HepG2 (cell line): ENCODE data around the gene DOCK10. TPM values are rescaled to one million over a fixed set of nuclear protein-coding genes. Genes with fewer than 3 reads are reported as not detected.

Experiments
- ATAC-seq: fragments of 200-7000 bp; cut with Tn5 transposase; 3 replicates; pipeline ENCODE4 v1.9.1; 2020; ENCODE audit warnings: mild to moderate bottlenecking, moderate library complexity
- BruUV-seq: library from RNA; stranded (reverse); fragments of 400-500 nt; replicated peaks from 2 replicates; lab custom pipeline; 2021; lab: Mats Ljungman, UMichigan
- CTCF ChIA-PET: fragments of 300-600 bp; formaldehyde crosslinking; extraction: SDS; loops from one replicate; lab custom pipeline; 2021; ENCODE audit warnings: low total read pairs, inconsistent platforms, low intra/inter-chr PET ratio; lab: Yijun Ruan, JAX
- POLR2A ChIA-PET: fragments of 350-600 bp; sonication (Branson Sonifier 250); formaldehyde crosslinking; loops from one replicate; lab custom pipeline; 2020; ENCODE audit warnings: antibody characterized with exemption, inconsistent platforms; lab: Yijun Ruan, JAX
- DNase-seq: peaks from one replicate; pipeline ENCODE4 v3.0.0-alpha.2; 2015; ENCODE audit warnings: low spot score
- FAIRE-seq: peaks from 3 replicates; lab custom pipeline; 2011; peaks lifted over from hg19 to GRCh38; lab: Jason Lieb, UNC
- H2AFZ ChIP-seq: one replicate; pipeline ENCODE4 v1.6.1; 2011; ENCODE audit warnings: low read length, inconsistent platforms
- H3K27ac ChIP-seq: fragments of 300-600 bp; 3 replicates; pipeline ENCODE4 v1.8.0; 2011; ENCODE audit warnings: mixed run types, mild to moderate bottlenecking, mixed read lengths, low read length, inconsistent platforms; ENCODE audit not compliant: insufficient read depth; ENCODE audit errors: extremely low read length
- H3K27me3 ChIP-seq, 2 experiments: fragments of 200-600 bp in 1 of 2; 2 replicates in 1 of 2; 3 replicates in 1 of 2; pipeline versions ENCODE4 v1.6.0 to v1.8.0; 2011; ENCODE audit warnings: low read length in 2 of 2, mild to moderate bottlenecking in 2 of 2, moderate library complexity in 2 of 2, inconsistent platforms in 1 of 2; ENCODE audit not compliant: insufficient read depth in 2 of 2, control insufficient read depth in 1 of 2
- H3K36me3 ChIP-seq, 2 experiments: fragments of 200-600 bp in 1 of 2; replicated peaks in 1 of 2; 2 replicates in 1 of 2; 3 replicates in 1 of 2; pipeline versions ENCODE4 v1.5.1 to v1.8.0; 2011; ENCODE audit warnings: low read length in 2 of 2, inconsistent platforms in 1 of 2; ENCODE audit not compliant: insufficient read depth in 2 of 2, control insufficient read depth in 1 of 2
- H3K4me1 ChIP-seq: 2 replicates; pipeline ENCODE4 v1.5.1; 2012; ENCODE audit warnings: low read length, inconsistent platforms; ENCODE audit not compliant: insufficient read depth
- H3K4me2 ChIP-seq: 2 replicates; pipeline ENCODE4 v1.6.0; 2011; ENCODE audit warnings: low read depth, low read length, inconsistent platforms
- H3K4me3 ChIP-seq, 3 experiments: fragments of 200-600 bp in 1 of 3; sonication (generic), shearing (Covaris generic) in 1 of 3; replicated peaks in 1 of 3; 2 replicates each; pipeline ENCODE4 v1.5.1; 2011 to 2016; ENCODE audit warnings: low read length in 3 of 3, inconsistent platforms in 2 of 3, low read depth in 2 of 3, mild to moderate bottlenecking in 2 of 3, control low read depth in 1 of 3, mixed read lengths in 1 of 3; ENCODE audit not compliant: insufficient read depth in 1 of 3
- H3K79me2 ChIP-seq: one replicate; pipeline ENCODE4 v1.6.1; 2011; ENCODE audit warnings: low read length, inconsistent platforms; ENCODE audit not compliant: insufficient read depth
- H3K9ac ChIP-seq: 2 replicates; pipeline ENCODE4 v1.6.0; 2011; ENCODE audit warnings: mild to moderate bottlenecking, low read depth, low read length, inconsistent platforms; ENCODE audit not compliant: insufficient read depth
- H3K9me3 ChIP-seq: 2 replicates; pipeline ENCODE4 v1.5.1; 2012; ENCODE audit warnings: mild to moderate bottlenecking, low read length
- H4K20me1 ChIP-seq: 2 replicates; pipeline ENCODE4 v1.6.0; 2011; ENCODE audit warnings: inconsistent platforms, mild to moderate bottlenecking, low read length, moderate library complexity; ENCODE audit not compliant: insufficient read depth
- DPF2 ChIP-seq: sonication (generic); formaldehyde crosslinking; IDR thresholded peaks from 2 replicates; pipeline ENCODE4 v1.4.0; 2020; ENCODE audit warnings: mild to moderate bottlenecking, low read depth, missing genetic modification reagents, borderline replicate concordance
- JDP2 ChIP-seq: sonication (generic); formaldehyde crosslinking; IDR thresholded peaks from 2 replicates; pipeline ENCODE4 v1.8.1; 2022; ENCODE audit warnings: missing genetic modification reagents, borderline replicate concordance
- NPAS2 ChIP-seq: sonication (generic); formaldehyde crosslinking; IDR thresholded peaks from 2 replicates; pipeline ENCODE4 v1.8.0; 2022; ENCODE audit warnings: mild to moderate bottlenecking, missing genetic modification reagents, borderline replicate concordance
- NR3C1 ChIP-seq: sonication (generic); formaldehyde crosslinking; IDR thresholded peaks from 2 replicates; pipeline ENCODE4 v1.4.0; 2020; ENCODE audit warnings: missing genetic modification reagents
- SP140L ChIP-seq: sonication (generic); formaldehyde crosslinking; IDR thresholded peaks from 2 replicates; pipeline ENCODE4 v1.4.0; 2020; ENCODE audit warnings: missing genetic modification reagents, borderline replicate concordance
- ZFP62 ChIP-seq: sonication (generic); formaldehyde crosslinking; IDR thresholded peaks from 2 replicates; pipeline ENCODE4 v1.4.0; 2020; ENCODE audit warnings: missing genetic modification reagents
- ZNF180 ChIP-seq: sonication (generic); formaldehyde crosslinking; IDR thresholded peaks from 2 replicates; pipeline ENCODE4 v1.4.0; 2020; ENCODE audit warnings: low read depth, missing genetic modification reagents, borderline replicate concordance
- ZNF274 ChIP-seq: sonication (generic); formaldehyde crosslinking; IDR thresholded peaks from 2 replicates; pipeline ENCODE4 v1.5.1; 2020; ENCODE audit warnings: mild to moderate bottlenecking, missing genetic modification reagents
- ZNF350 ChIP-seq: sonication (generic); formaldehyde crosslinking; IDR thresholded peaks from 2 replicates; pipeline ENCODE4 v1.4.0; 2020; ENCODE audit warnings: mild to moderate bottlenecking, low read depth, missing genetic modification reagents, borderline replicate concordance
- ZNF577 ChIP-seq: sonication (generic); formaldehyde crosslinking; IDR thresholded peaks from 2 replicates; pipeline ENCODE4 v1.4.0; 2020; ENCODE audit warnings: mild to moderate bottlenecking, low read depth, missing genetic modification reagents, borderline replicate concordance
- ZSCAN5A ChIP-seq: sonication (generic); formaldehyde crosslinking; IDR thresholded peaks from 2 replicates; pipeline ENCODE4 v1.8.0; 2022; ENCODE audit warnings: mild to moderate bottlenecking, missing genetic modification reagents, borderline replicate concordance
- WGBS: methylation state at CpG from one replicate; pipeline ENCODE4 v1.1.6; 2017; ENCODE audit warnings: low lambda C conversion rate; 5-methylcytosine and 5-hydroxymethylcytosine counted together
- in situ Hi-C: cut with HindIII; loops from 2 replicates; pipeline ENCODE4 v1.10.0; 2017; ENCODE audit warnings: low pct_unique_long_range_greater_than_20kb; ENCODE audit not compliant: extremely low pct_ligation_motif_present
- intact Hi-C: fragments of 100-400 bp; cut with micrococcal nuclease; formaldehyde crosslinking; loops from one replicate; pipeline ENCODE4 v1.10.0; 2022; ENCODE audit not compliant: unreplicated experiment
- polyA plus RNA-seq, 8 experiments: library from polyadenylated mRNA; depleted of rRNA in 3 of 8; stranded (reverse) in 7 of 8; unstranded in 1 of 8; fragments of >200 nt; fragmentation: Illumina TruSeq in 4 of 8; extraction: Trizol in 4 of 8; gene quantifications; 2 replicates each; pipeline versions ENCODE4 v1.2.1 to v1.2.3, GENCODE V29; 2011 to 2016; ENCODE audit warnings: low read depth in 4 of 8, missing spikeins in 1 of 8, mixed read lengths in 1 of 8; ENCODE audit not compliant: insufficient read depth in 1 of 8
- total RNA-seq, 5 experiments: library from RNA; depleted of rRNA; stranded (reverse); fragments of >200 nt; fragmentation: Illumina TruSeq; extraction: Trizol; gene quantifications; 2 replicates each; pipeline ENCODE4 v1.2.3, GENCODE V29; 2016; ENCODE audit warnings: low read depth in 1 of 5

The DOCK10 gene
- total and polyA plus RNA-seq, 2 of the 13 experiments (the other 11 are each of a cell fraction or from before 2014, with no cell fraction given): not detected

GRCh38 chr2:224901121-224901676, 141.1 kb downstream of the DOCK10 start:
- H3K4me2 ChIP-seq: no peak overlapping the region
- H3K4me3 ChIP-seq: no peak overlapping the region
- no peak overlapping the region for H2AFZ ChIP-seq
- intact Hi-C loops (no loop called here), in situ Hi-C loops (no loop called here)
- CTCF ChIA-PET: no interaction called here
- H3K9ac ChIP-seq: no peak overlapping the region
- WGBS: under 1% methylated on average over 4 of the region's 4 CpGs
- no peak overlapping the region for H3K27ac ChIP-seq
- no TSS peak for BruUV-seq
- ATAC-seq (no peak), FAIRE-seq (no peak), DNase-seq (no peak)
- no peaks in the 10 kb centered on the region for H3K27me3 ChIP-seq
- H3K9me3 ChIP-seq: no peaks in the 10 kb centered on the region
- POLR2A ChIA-PET: no interaction called here
- H4K20me1 ChIP-seq: no peaks in the 10 kb centered on the region
- H3K36me3 ChIP-seq: no peaks in the 10 kb centered on the region
- H3K4me1 ChIP-seq: no peaks in the 10 kb centered on the region
- no peaks in the 10 kb centered on the region for H3K79me2 ChIP-seq
- no peak for TF ChIP-seq ZNF350 (CRISPR knock-in tag)
- TF ChIP-seq NR3C1 (CRISPR knock-in tag): no peak
- no peak for TF ChIP-seq SP140L
- TF ChIP-seq ZNF180 (CRISPR knock-in tag): no peak
- TF ChIP-seq NPAS2: no peak
- no peak for TF ChIP-seq ZSCAN5A
- no peak for TF ChIP-seq DPF2 (CRISPR knock-in tag)
- no peak for TF ChIP-seq ZNF577 (CRISPR knock-in tag)
- no peak for TF ChIP-seq ZNF274 (CRISPR knock-in tag)
- TF ChIP-seq ZFP62 (CRISPR knock-in tag): no peak
- no peak for TF ChIP-seq JDP2 (CRISPR knock-in tag)
